Measurements from ENCODE around the gene C10orf67.
"Not testable (repeated sequence)": the region's sequence is repeated elsewhere in the genome, so short reads cannot be mapped to it uniquely, and the experiment has no call there.

The C10orf67 gene

DNA sequence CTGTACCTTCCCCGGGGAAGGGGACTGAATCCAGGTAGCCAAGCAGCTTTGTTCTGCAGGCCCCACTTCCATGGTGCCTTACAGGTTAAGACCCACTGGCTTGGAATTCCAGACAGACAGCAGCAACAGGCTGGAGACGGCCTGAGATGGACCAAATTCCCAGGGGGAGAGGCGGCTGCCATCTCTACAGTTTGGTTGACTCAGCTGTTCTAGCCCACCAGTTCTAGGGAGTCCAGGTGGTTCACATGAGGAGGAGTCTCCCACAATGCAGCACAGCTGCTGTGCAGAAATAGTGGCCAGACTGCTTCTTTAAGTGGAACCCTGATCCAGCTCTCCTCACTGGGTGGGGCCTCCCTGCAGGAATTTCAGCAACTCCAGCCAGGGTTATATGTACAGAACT is 74.1 kb downstream of the C10orf67 start:
- H3K27me3 ChIP-seq (ENCODE audit: control insufficient read depth in 1 of 2, insufficient read depth in 2 of 2, low read length in 2 of 2): peaks cover 0 to 2% of the 10 kb centered on the region in 2 donors
- H3K36me3 ChIP-seq (ENCODE audit: control insufficient read depth in 2 of 2, insufficient read depth in 2 of 2, low read length in 2 of 2): no peaks in the 10 kb centered on the region
- no peak overlapping the region for H3K4me3 ChIP-seq (ENCODE audit: low read length in 2 of 2)
- no peaks in the 10 kb centered on the region for H3K4me1 ChIP-seq (ENCODE audit: control insufficient read depth, insufficient read depth, low read length)
- H3K9ac ChIP-seq (ENCODE audit: low read length in 2 of 2): no peak overlapping the region
- no peak overlapping the region for H3K27ac ChIP-seq (ENCODE audit: low read length)
- H3K9me3 ChIP-seq (ENCODE audit: control insufficient read depth in 2 of 2, low read length in 2 of 2): peaks cover 0 to 22% of the 10 kb centered on the region in 2 donors

DNA sequence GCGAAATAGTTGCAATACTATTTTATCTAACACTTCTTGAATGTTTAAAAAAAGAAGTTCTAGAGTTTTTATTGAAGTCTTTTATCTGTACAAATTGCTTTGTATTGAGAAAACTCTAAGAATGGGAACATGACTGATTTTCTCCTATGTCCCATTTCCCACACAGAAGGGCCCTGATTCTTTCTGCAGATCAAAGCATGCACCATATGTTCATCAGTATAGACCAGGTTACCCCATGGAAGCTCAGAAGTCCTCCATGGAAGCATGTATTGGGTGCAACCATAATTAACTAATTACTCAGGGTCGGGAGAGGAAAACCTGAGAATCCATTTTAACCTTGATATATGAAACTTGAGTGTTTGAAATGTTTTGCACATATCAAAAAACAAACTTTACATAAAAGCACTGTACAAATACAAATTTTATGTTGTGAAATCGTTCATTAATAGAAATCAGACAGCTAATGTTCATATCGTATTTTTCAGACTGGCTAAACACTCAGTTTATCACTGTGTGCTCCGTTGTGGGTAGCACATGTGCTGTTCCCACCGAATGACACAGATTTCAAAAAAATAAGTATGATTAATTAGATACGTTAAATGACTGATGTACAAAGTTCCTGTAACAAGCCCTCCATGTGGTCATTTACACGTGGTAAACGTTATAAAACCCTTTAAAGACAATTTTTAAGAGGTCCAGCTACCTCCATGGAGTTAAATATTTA is 81.0 kb downstream of the C10orf67 start:
- Histone ChIP-seq H3K9ac (ENCODE audit: low read length in 2 of 2) (no peak overlapping the region), H3K4me3 (ENCODE audit: low read length in 2 of 2) (no peak overlapping the region), H3K27ac (ENCODE audit: low read length) (no peak overlapping the region), H3K27me3 (ENCODE audit: control insufficient read depth in 1 of 2, insufficient read depth in 2 of 2, low read length in 2 of 2) (peaks cover 3% of the 10 kb centered on the region in 2 donors), H3K36me3 (ENCODE audit: control insufficient read depth in 2 of 2, insufficient read depth in 2 of 2, low read length in 2 of 2) (no peaks in the 10 kb centered on the region), H3K4me1 (ENCODE audit: control insufficient read depth, insufficient read depth, low read length) (no peaks in the 10 kb centered on the region), H3K9me3 (ENCODE audit: control insufficient read depth in 2 of 2, low read length in 2 of 2) (no peaks in the 10 kb centered on the region)

DNA sequence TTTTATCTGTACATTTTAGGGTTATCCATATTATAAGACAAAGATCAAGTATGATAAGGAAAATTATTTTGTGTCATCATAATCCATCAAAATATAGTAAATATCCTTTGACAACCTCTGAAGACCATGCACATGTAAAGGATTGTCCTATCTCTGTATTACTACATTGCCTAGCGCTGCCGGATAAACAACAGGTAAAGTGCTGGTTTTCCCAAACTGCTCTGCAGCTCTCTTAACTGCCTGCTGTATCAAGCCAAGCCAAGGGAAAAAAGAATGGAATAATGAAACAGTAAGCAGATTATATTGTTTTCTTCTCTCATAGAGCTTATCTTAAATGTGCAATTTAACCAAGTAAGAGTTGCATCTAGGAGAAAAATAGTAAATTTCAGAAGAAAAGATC is 81.7 kb downstream of the C10orf67 start:
- Histone ChIP-seq H3K9ac (ENCODE audit: low read length in 2 of 2) (no peak overlapping the region), H3K27me3 (ENCODE audit: control insufficient read depth in 1 of 2, insufficient read depth in 2 of 2, low read length in 2 of 2) (peaks cover 3% of the 10 kb centered on the region in 2 donors), H3K27ac (ENCODE audit: low read length) (no peak overlapping the region), H3K4me3 (ENCODE audit: low read length in 2 of 2) (no peak overlapping the region), H3K4me1 (ENCODE audit: control insufficient read depth, insufficient read depth, low read length) (no peaks in the 10 kb centered on the region), H3K36me3 (ENCODE audit: control insufficient read depth in 2 of 2, insufficient read depth in 2 of 2, low read length in 2 of 2) (no peaks in the 10 kb centered on the region), H3K9me3 (ENCODE audit: control insufficient read depth in 2 of 2, low read length in 2 of 2) (no peaks in the 10 kb centered on the region)

DNA sequence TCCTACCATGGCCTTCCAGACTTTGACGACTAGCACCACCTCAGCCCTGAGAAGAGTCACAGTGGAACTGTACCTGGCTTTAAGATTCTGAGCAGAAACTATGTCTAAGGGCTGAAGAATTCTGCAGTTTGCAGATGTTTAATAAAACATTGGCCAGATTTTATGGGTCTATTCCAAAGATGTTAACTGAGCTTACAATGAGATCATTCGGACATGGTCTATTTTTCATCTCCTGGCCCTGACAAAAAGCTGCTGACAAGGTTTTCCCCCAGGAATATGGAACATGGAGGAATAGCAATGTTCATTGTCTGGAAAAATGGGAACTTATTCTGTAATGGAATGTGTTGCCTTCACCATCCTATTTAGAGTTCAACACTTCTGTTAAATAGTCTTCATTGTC is 86.1 kb downstream of the C10orf67 start:
- Histone ChIP-seq H3K9me3 (ENCODE audit: control insufficient read depth in 2 of 2, low read length in 2 of 2) (no peaks in the 10 kb centered on the region), H3K27me3 (ENCODE audit: control insufficient read depth in 1 of 2, insufficient read depth in 2 of 2, low read length in 2 of 2) (peaks cover 0 to 3% of the 10 kb centered on the region in 2 donors), H3K4me3 (ENCODE audit: low read length in 2 of 2) (no peak overlapping the region), H3K4me1 (ENCODE audit: control insufficient read depth, insufficient read depth, low read length) (no peaks in the 10 kb centered on the region), H3K36me3 (ENCODE audit: control insufficient read depth in 2 of 2, insufficient read depth in 2 of 2, low read length in 2 of 2) (no peaks in the 10 kb centered on the region), H3K27ac (ENCODE audit: low read length) (no peak overlapping the region), H3K9ac (ENCODE audit: low read length in 2 of 2) (no peak overlapping the region)

DNA sequence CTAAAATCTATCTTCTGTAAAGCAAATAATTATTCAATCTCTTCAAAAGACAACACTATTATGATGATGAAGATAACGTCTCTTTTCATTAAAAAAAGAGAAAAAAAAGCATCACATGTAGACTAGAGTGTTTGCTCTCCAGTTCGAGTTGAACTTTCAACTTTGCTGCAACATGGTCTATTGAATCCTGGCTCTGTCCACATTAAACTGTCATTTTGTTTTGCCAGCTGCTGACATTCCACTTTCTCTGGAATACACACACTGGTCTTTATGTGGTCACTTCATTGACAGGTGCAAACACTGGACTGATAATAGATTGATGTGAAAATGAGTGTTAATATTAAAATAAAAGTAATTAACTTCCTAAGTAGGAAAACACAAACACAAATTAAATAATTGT is 90.8 kb downstream of the C10orf67 start:
- no peak overlapping the region for H3K9ac ChIP-seq (ENCODE audit: low read length in 2 of 2)
- no peaks in the 10 kb centered on the region for H3K9me3 ChIP-seq (ENCODE audit: control insufficient read depth in 2 of 2, low read length in 2 of 2)
- no peaks in the 10 kb centered on the region for H3K36me3 ChIP-seq (ENCODE audit: control insufficient read depth in 2 of 2, insufficient read depth in 2 of 2, low read length in 2 of 2)
- no peaks in the 10 kb centered on the region for H3K27me3 ChIP-seq (ENCODE audit: control insufficient read depth in 1 of 2, insufficient read depth in 2 of 2, low read length in 2 of 2)
- H3K4me1 ChIP-seq (ENCODE audit: control insufficient read depth, insufficient read depth, low read length): no peaks in the 10 kb centered on the region
- no peak overlapping the region for H3K4me3 ChIP-seq (ENCODE audit: low read length in 2 of 2)
- H3K27ac ChIP-seq (ENCODE audit: low read length): no peak overlapping the region

DNA sequence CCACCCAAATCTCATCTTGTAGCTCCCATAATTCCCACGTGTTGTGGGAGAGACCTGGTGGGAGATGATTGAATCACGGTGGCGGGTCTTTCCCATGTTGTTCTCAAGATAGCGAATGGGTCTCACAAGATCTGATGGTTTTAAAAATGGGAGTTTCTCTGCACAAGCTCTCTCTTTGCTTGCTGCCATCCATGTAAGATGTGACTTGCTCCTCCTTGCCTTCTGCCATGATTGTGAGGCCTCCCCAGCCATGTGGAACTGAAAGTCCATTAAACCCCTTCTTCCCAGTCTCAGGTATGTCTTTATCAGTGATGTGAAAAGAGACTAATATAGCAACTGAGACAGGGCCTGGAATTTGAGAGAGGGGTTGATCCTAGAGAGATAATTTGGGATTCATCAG is 91.7 kb downstream of the C10orf67 start:
- not testable (repeated sequence) for H3K4me1 ChIP-seq (ENCODE audit: control insufficient read depth, insufficient read depth, low read length); H3K27ac ChIP-seq (ENCODE audit: low read length); H3K36me3 ChIP-seq (ENCODE audit: control insufficient read depth in 2 of 2, insufficient read depth in 2 of 2, low read length in 2 of 2); H3K9me3 ChIP-seq (ENCODE audit: control insufficient read depth in 2 of 2, low read length in 2 of 2); H3K9ac ChIP-seq (ENCODE audit: low read length in 2 of 2); H3K4me3 ChIP-seq (ENCODE audit: low read length in 2 of 2); H3K27me3 ChIP-seq (ENCODE audit: control insufficient read depth in 1 of 2, insufficient read depth in 2 of 2, low read length in 2 of 2)

DNA sequence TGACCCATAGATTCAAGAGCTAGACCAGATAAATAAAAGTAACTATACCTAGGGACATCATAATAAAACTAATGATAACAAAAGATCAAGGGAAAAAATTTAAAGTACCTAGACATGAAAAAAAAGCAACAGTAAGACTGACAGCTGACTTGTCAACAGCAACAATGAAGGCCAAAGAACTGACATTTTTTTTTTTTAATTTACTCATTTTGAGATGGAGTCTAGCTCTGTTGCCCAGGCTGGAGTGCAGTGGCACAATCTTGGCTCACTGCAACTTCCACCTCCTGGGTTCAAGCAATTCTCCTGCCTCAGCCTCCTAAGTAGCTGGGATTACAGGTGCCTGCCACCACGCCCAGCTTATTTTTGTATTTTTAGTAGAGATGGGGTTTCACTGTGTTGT is 102.8 kb downstream of the C10orf67 start:
- H3K9me3 ChIP-seq (ENCODE audit: control insufficient read depth in 2 of 2, low read length in 2 of 2); H3K36me3 ChIP-seq (ENCODE audit: control insufficient read depth in 2 of 2, insufficient read depth in 2 of 2, low read length in 2 of 2); H3K4me1 ChIP-seq (ENCODE audit: control insufficient read depth, insufficient read depth, low read length); H3K9ac ChIP-seq (ENCODE audit: low read length in 2 of 2); H3K27me3 ChIP-seq (ENCODE audit: control insufficient read depth in 1 of 2, insufficient read depth in 2 of 2, low read length in 2 of 2); H3K4me3 ChIP-seq (ENCODE audit: low read length in 2 of 2); H3K27ac ChIP-seq (ENCODE audit: low read length): not testable (repeated sequence)

DNA sequence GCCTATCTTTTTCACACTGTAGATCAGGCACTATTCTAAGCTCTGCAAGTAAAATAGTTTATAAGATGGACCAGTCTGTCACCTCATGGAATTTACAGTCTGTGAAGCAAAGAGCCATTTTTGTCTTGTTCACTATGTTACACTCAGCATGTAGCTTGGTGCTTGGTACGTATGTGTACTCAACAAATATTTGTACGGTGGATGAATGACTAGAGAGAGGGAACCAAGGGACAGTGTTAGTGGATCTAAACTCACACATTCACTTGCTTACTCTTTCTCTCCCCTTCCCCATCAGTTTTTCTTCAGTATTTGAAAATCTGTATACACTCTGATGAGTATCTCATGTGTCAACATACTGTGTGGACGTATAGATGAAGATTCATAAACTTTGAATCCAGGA is 106.6 kb downstream of the C10orf67 start:
- Histone ChIP-seq H3K4me1 (ENCODE audit: control insufficient read depth, insufficient read depth, low read length) (no peaks in the 10 kb centered on the region), H3K9me3 (ENCODE audit: control insufficient read depth in 2 of 2, low read length in 2 of 2) (no peaks in the 10 kb centered on the region), H3K27ac (ENCODE audit: low read length) (no peak overlapping the region)

DNA sequence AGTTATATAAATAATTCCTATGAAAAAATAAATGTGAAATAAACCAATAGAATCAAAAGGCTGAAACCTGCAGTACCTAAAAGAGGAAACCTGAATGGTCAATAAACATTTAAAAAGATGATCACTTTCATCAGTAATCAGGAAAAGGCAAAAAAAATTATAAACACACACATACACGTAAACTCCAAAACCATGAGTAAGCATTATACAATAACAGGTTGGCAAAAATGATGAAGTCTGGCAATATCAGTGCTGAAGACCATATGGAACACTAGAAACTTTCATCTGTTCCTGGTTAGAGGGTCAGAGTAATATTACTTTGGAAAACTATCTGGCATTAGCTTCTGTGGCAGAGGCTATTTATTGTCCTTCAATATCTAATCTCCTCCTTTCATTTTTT is 114.0 kb downstream of the C10orf67 start:
- no peaks in the 10 kb centered on the region for H3K9me3 ChIP-seq (ENCODE audit: control insufficient read depth in 2 of 2, low read length in 2 of 2)
- no peaks in the 10 kb centered on the region for H3K36me3 ChIP-seq (ENCODE audit: control insufficient read depth in 2 of 2, insufficient read depth in 2 of 2, low read length in 2 of 2)
- H3K4me1 ChIP-seq (ENCODE audit: control insufficient read depth, insufficient read depth, low read length): no peaks in the 10 kb centered on the region

More for the DNA sequence above, 106.6 kb downstream of the C10orf67 start:
- Histone ChIP-seq H3K9ac (ENCODE audit: low read length in 2 of 2) (no peak overlapping the region), H3K4me3 (ENCODE audit: low read length in 2 of 2) (no peak overlapping the region), H3K27me3 (ENCODE audit: control insufficient read depth in 1 of 2, insufficient read depth in 2 of 2, low read length in 2 of 2) (no peaks in the 10 kb centered on the region), H3K36me3 (ENCODE audit: control insufficient read depth in 2 of 2, insufficient read depth in 2 of 2, low read length in 2 of 2) (no peaks in the 10 kb centered on the region)

DNA sequence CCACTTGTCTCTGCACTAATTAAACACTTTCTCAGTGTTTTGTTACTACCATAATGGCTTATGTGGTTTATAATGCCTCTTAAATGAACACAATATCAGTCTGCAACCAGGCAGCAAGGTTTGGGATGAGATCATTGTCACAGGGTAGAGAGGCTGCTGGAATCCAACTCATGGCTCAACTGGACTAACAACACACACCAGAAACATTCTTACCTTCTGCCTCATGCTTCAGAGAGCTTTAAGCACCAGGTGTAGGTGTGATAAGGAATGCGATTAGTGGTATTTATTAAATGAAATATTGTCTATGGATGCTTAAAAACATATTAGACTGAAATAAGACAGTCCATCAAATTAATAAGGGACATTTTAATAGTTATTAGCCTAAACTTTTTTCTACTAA is 127.1 kb downstream of the C10orf67 start:
- Histone ChIP-seq H3K36me3 (ENCODE audit: control insufficient read depth in 2 of 2, insufficient read depth in 2 of 2, low read length in 2 of 2) (no peaks in the 10 kb centered on the region), H3K9me3 (ENCODE audit: control insufficient read depth in 2 of 2, low read length in 2 of 2) (no peaks in the 10 kb centered on the region), H3K4me3 (ENCODE audit: low read length in 2 of 2) (no peak overlapping the region), H3K27me3 (ENCODE audit: control insufficient read depth in 1 of 2, insufficient read depth in 2 of 2, low read length in 2 of 2) (no peaks in the 10 kb centered on the region), H3K4me1 (ENCODE audit: control insufficient read depth, insufficient read depth, low read length) (no peaks in the 10 kb centered on the region), H3K9ac (ENCODE audit: low read length in 2 of 2) (no peak overlapping the region), H3K27ac (ENCODE audit: low read length) (no peak overlapping the region)

More for the DNA sequence above, 114.0 kb downstream of the C10orf67 start:
- Histone ChIP-seq H3K27ac (ENCODE audit: low read length) (no peak overlapping the region), H3K4me3 (ENCODE audit: low read length in 2 of 2) (no peak overlapping the region), H3K27me3 (ENCODE audit: control insufficient read depth in 1 of 2, insufficient read depth in 2 of 2, low read length in 2 of 2) (no peaks in the 10 kb centered on the region), H3K9ac (ENCODE audit: low read length in 2 of 2) (no peak overlapping the region)

DNA sequence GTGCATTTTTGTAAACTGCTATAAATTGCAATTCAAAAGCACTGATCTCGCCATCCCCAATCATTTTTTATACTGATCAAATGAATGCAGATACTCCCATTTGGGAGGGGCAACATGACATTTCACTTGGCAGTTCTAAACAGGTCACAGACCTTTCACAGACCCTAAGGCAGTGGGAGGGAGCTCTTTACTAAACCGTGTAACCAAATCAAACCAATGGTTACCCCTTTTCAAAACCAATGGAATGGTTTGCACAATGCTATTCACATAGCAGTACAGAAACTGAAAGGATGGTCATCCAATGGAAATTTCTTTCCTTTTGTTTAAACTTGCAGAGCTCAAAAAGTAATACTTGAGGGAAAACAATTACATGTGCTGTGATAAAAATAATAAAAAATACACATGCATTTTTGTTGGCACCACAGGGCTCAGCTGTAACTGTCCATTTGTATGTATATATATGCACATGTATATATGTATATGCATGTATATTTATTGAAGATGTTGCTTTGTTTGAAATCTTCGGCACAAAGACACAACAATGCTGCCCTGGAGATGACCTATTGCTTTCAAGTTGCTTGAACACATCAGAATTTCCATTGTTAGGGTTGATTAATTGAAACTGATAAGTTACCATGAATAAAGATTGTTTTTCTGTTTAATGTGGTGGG is 138.5 kb downstream of the C10orf67 start:
- Histone ChIP-seq H3K27me3 (ENCODE audit: control insufficient read depth in 1 of 2, insufficient read depth in 2 of 2, low read length in 2 of 2) (peaks cover 6 to 15% of the 10 kb centered on the region in 2 donors), H3K9me3 (ENCODE audit: control insufficient read depth in 2 of 2, low read length in 2 of 2) (peaks cover 0 to 3% of the 10 kb centered on the region in 2 donors), H3K4me1 (ENCODE audit: control insufficient read depth, insufficient read depth, low read length) (no peaks in the 10 kb centered on the region), H3K27ac (ENCODE audit: low read length) (no peak overlapping the region), H3K9ac (ENCODE audit: low read length in 2 of 2) (no peak overlapping the region), H3K4me3 (ENCODE audit: low read length in 2 of 2) (no peak overlapping the region), H3K36me3 (ENCODE audit: control insufficient read depth in 2 of 2, insufficient read depth in 2 of 2, low read length in 2 of 2) (no peaks in the 10 kb centered on the region)
